SIG-M5 treated with dmso at 0.1 percent for 504 hours (cell line): ENCODE data around the gene AOC2.
"Not testable (repeated sequence)": the region's sequence is repeated elsewhere in the genome, so short reads cannot be mapped to it uniquely, and the experiment has no call there.

Experiments
- DNase-seq: peaks from one replicate; lab custom pipeline; 2025; ENCODE audit not compliant: unreplicated experiment; lab: John Stamatoyannopoulos, UW

The AOC2 gene

GRCh38 chr17:42830971-42831370, 13.4 kb upstream of the AOC2 start:
- no peak for DNase-seq

GRCh38 chr17:42832213-42832933, 12.0 kb upstream of the AOC2 start:
- DNase-seq: no peak

- peak; percentile 84 for DNase-seq
These were observed 11.2 kb upstream of the AOC2 start, which contains the start of gene PSME3 for GRCh38 chr17:42832934-42833766. Gene PSME3 (plus strand): TSS chr17:42833397. CDS start chr17:42833632, 235 bp downstream.

GRCh38 chr17:42833767-42834422, 10.5 kb upstream of the AOC2 start:
- no peak for DNase-seq

GRCh38 chr17:42835732-42836131, 8.6 kb upstream of the AOC2 start:
- no peak for DNase-seq

GRCh38 chr17:42841975-42842685, 2.2 kb upstream of the AOC2 start:
- no peak for DNase-seq

- peak; percentile 52 for DNase-seq
These were observed 934 bp upstream of the AOC2 start for GRCh38 chr17:42843358-42843934.

- no peak for DNase-seq
These were observed 578 bp downstream of the AOC2 start for GRCh38 chr17:42844761-42845555.

GRCh38 chr17:42845556-42845917, 1.2 kb downstream of the AOC2 start:
- no peak for DNase-seq

GRCh38 chr17:42845918-42846593, 1.7 kb downstream of the AOC2 start:
- no peak for DNase-seq

- DNase-seq: no peak
These were observed 2.4 kb downstream of the AOC2 start for GRCh38 chr17:42846594-42847280.

GRCh38 chr17:42848093-42848492, 3.7 kb downstream of the AOC2 start:
- DNase-seq: no peak

GRCh38 chr17:42849031-42849430, 4.7 kb downstream of the AOC2 start:
- no peak for DNase-seq

- no peak for DNase-seq
These were observed 5.2 kb downstream of the AOC2 start for GRCh38 chr17:42849451-42850181.

- no peak for DNase-seq
These were observed 6.6 kb downstream of the AOC2 start, which contains the start of gene AOC3 for GRCh38 chr17:42850954-42851353. Gene AOC3 (plus strand): TSS chr17:42851199. CDS start chr17:42851344, 145 bp downstream.

- DNase-seq: not testable (repeated sequence)
These were observed 7.2 kb downstream of the AOC2 start for GRCh38 chr17:42851371-42852240.

- DNase-seq: no peak
These were observed 8.0 kb downstream of the AOC2 start for GRCh38 chr17:42852351-42852750.
